Mammary epithelial cell (primary cell): Measurements from ENCODE around the gene RTN4IP1.

Experiments
- EZH2 ChIP-seq: IDR thresholded peaks from 2 replicates; pipeline ENCODE4 v1.6.1; 2012; ENCODE audit warnings: low read length, inconsistent platforms, borderline replicate concordance
- TF ChIP-seq, protein P1 (sequence below), 2 donors: IDR thresholded peaks in 1 of 2; conservative IDR thresholded peaks in 1 of 2; 2 replicates each; pipeline ENCODE4 v1.5.1; 2011 to 2012; ENCODE audit warnings: inconsistent platforms in 2 of 2, low read length in 2 of 2, mild to moderate bottlenecking in 2 of 2, control low read depth in 1 of 2, low read depth in 1 of 2; ENCODE audit not compliant: insufficient read depth in 1 of 2; ENCODE audit errors: extremely low read depth in 1 of 2

DNA sequence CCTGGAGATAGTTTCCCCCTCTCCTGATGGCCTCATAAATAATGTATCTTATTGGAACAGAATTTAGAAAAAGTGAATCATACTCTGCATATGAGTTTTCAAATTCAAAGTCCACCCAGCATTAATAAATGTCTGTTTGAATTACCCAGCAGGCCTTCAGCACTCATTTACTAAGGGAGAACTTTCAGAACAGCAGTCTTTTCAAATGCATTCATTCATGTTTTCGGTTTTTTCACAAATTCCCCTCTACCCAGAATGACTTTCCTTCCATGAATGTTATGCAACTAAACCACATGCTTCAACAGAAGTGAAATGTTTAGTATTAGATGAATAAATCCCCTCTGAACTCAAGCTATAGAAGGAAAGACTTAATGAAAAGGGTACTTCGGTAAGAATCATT lies 92.4 kb downstream of the RTN4IP1 start:
- TF ChIP-seq, protein P1, sequence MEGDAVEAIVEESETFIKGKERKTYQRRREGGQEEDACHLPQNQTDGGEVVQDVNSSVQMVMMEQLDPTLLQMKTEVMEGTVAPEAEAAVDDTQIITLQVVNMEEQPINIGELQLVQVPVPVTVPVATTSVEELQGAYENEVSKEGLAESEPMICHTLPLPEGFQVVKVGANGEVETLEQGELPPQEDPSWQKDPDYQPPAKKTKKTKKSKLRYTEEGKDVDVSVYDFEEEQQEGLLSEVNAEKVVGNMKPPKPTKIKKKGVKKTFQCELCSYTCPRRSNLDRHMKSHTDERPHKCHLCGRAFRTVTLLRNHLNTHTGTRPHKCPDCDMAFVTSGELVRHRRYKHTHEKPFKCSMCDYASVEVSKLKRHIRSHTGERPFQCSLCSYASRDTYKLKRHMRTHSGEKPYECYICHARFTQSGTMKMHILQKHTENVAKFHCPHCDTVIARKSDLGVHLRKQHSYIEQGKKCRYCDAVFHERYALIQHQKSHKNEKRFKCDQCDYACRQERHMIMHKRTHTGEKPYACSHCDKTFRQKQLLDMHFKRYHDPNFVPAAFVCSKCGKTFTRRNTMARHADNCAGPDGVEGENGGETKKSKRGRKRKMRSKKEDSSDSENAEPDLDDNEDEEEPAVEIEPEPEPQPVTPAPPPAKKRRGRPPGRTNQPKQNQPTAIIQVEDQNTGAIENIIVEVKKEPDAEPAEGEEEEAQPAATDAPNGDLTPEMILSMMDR (conservative IDR thresholded peaks at IDR 0.05 in 1 of 2, IDR thresholded peaks at IDR 0.05 in 1 of 2; ENCODE audit: extremely low read depth in 1 of 2, insufficient read depth in 1 of 2, low read depth in 1 of 2, low read length in 2 of 2) = no peak
- TF ChIP-seq EZH2 = no peak
